Measurements from ENCODE around the gene ZNF41. TPM values are rescaled to one million over a fixed set of nuclear protein-coding genes. Genes with fewer than 3 reads are reported as not detected.

The ZNF41 gene
- total and polyA plus RNA-seq, 2 of the 8 experiments (the other 6 are each of a cell fraction or from before 2014, with no cell fraction given): 1.8 to 5.3 TPM

GRCh38 chrX:47523297-47523696 lies 40.3 kb upstream of the ZNF41 start:
- peak; percentile 7 to 91 for DNase-seq (ENCODE audit: low read depth in 1 of 2, low spot score in 2 of 2)
- no peak overlapping the region for H3K23ac ChIP-seq (ENCODE audit: insufficient read length)
- H4K8ac ChIP-seq (ENCODE audit: extremely low read depth, insufficient read depth, low read length): no peak overlapping the region
- no peak for FAIRE-seq
- no peak overlapping the region for H2BK15ac ChIP-seq (ENCODE audit: low read length)
- ChIA-PET POLR2A (ENCODE audit: partially characterized antibody) (interaction anchor here (0.6 to 1.2 kb wide), 7 partner anchors 10 to 299 kb away, joined by 3 to 6 read pairs (median 3); no protein-coding TSS in a partner anchor), CTCF (ENCODE audit: partially characterized antibody) (interaction anchor here (0.7 to 5.7 kb wide), 24 partner anchors 8 to 361 kb away, joined by 3 to 33 read pairs (median 4); no protein-coding TSS in a partner anchor)
- 24% methylated on average over 12 of the region's 33 CpGs; no CpG with 5 or more reads in 1 of the 2 experiments for WGBS, 2 experiments (ENCODE audit: extremely low coverage in 1 of 2, insufficient coverage in 1 of 2, insufficient read length in 1 of 2, insufficient replicate concordance in 2 of 2, low coverage in 1 of 2, low lambda C conversion rate in 2 of 2, missing lambda C conversion rate in 1 of 2)
- no peak overlapping the region for H3K56ac ChIP-seq (replicated peaks; ENCODE audit: insufficient read length, low read depth, low read length)
- H4K20me1 ChIP-seq (replicated peaks in 1 of 2; ENCODE audit: control insufficient read depth in 1 of 2, insufficient read depth in 2 of 2, low read length in 2 of 2): no peaks in the 10 kb centered on the region
- peak overlapping the region; percentile 20 to 68 (median 49) for H3K4me3 ChIP-seq (ENCODE audit: extremely low read depth in 1 of 4, insufficient read depth in 2 of 4, low read depth in 3 of 4, low read length in 4 of 4)
- peak overlapping the region; percentile 20 to 80 for H3K4me2 ChIP-seq (ENCODE audit: insufficient read depth in 1 of 2, low read depth in 2 of 2, low read length in 2 of 2)
- H4K5ac ChIP-seq (ENCODE audit: insufficient read length, low read depth, low read length): no peak overlapping the region
- H3K36me3 ChIP-seq (ENCODE audit: control insufficient read depth in 2 of 4, insufficient read depth in 4 of 4, low read length in 3 of 4): no peaks in the 10 kb centered on the region
- no peak overlapping the region for H3K27ac ChIP-seq (ENCODE audit: low read depth, low read length)
- no peak overlapping the region for H2BK120ac ChIP-seq (replicated peaks; ENCODE audit: low read depth, low read length)
- H3K27me3 ChIP-seq (replicated peaks in 1 of 4; ENCODE audit: control insufficient read depth in 3 of 4, extremely low read depth in 1 of 4, insufficient read depth in 3 of 4, low read length in 3 of 4): peaks cover 0 to 3% (median 0%) of the 10 kb centered on the region in 4 experiments; a peak in 1 of 7 replicates
- no peak overlapping the region for H2BK12ac ChIP-seq (ENCODE audit: low read depth, low read length)
- H3K4me1 ChIP-seq (replicated peaks in 1 of 4; ENCODE audit: control insufficient read depth in 3 of 4, insufficient read depth in 4 of 4, low read length in 3 of 4): peaks cover 0 to 3% (median 1%) of the 10 kb centered on the region in 4 experiments; a peak in 2 of 7 replicates
- H3K4ac ChIP-seq (replicated peaks; ENCODE audit: insufficient read length, low read depth, low read length): no peak overlapping the region
- no peak overlapping the region for H2BK5ac ChIP-seq (ENCODE audit: low read depth, low read length)
- H2AK5ac ChIP-seq (ENCODE audit: low read depth, low read length): no peak overlapping the region
- H4K91ac ChIP-seq (replicated peaks; ENCODE audit: insufficient read length, low read length): no peak overlapping the region
- no peak overlapping the region for H2BK20ac ChIP-seq (ENCODE audit: low read length)
- no peak overlapping the region for H3K18ac ChIP-seq (ENCODE audit: extremely low read depth, low read length)
- H3K9ac ChIP-seq (replicated peaks in 1 of 4; ENCODE audit: extremely low read depth in 1 of 4, low read depth in 3 of 4, low read length in 3 of 4): no peak overlapping the region
- peak overlapping the region; percentile 94; the same call in 1 of the 2 replicates for H2AFZ ChIP-seq (ENCODE audit: low read length)
- no peaks in the 10 kb centered on the region for H3K79me1 ChIP-seq (ENCODE audit: low read depth, low read length)
- peaks cover 2% of the 10 kb centered on the region; the same call in 1 of the 2 replicates for H3K23me2 ChIP-seq (ENCODE audit: low read depth, low read length)
- H3K9me3 ChIP-seq (ENCODE audit: insufficient read depth in 2 of 2, low read depth in 1 of 2, low read length in 1 of 2): no peaks in the 10 kb centered on the region
- TF ChIP-seq GTF2F1 (IDR thresholded peaks at IDR 0.05; ENCODE audit: borderline replicate concordance, low read depth, low read length) (no peak), CTCF (IDR thresholded peaks at IDR 0.05; ENCODE audit: control extremely low read depth in 1 of 3, insufficient read depth in 1 of 3, low read depth in 1 of 3, low read length in 3 of 3) (peak; percentile 64 to 80 (median 76)), RAD21 (IDR thresholded peaks at IDR 0.05 in 1 of 2, conservative IDR thresholded peaks at IDR 0.05 in 1 of 2; ENCODE audit: low read depth in 2 of 2, low read length in 2 of 2) (peak; percentile 82 to 86), SIN3A (conservative IDR thresholded peaks at IDR 0.05 in 1 of 2, IDR thresholded peaks at IDR 0.05 in 1 of 2; ENCODE audit: low read depth in 1 of 2, low read length in 2 of 2) (0 out of 4 replicates have a peak, but pooled peaks of 1 of the 2 experiments have one; percentile 18)
- H3K14ac ChIP-seq (ENCODE audit: insufficient read length): no peak overlapping the region
- no peaks in the 10 kb centered on the region for H3K79me2 ChIP-seq (ENCODE audit: control insufficient read depth in 1 of 2, insufficient read depth in 2 of 2, low read length in 2 of 2)

All from H1 (cell line).